ENCODE measurements around the gene HMGXB3. TPM values are rescaled to one million over a fixed set of nuclear protein-coding genes. Genes with fewer than 3 reads are reported as not detected.
A peak's percentile ranks its signal among the peaks of the same experiment; 100 is the strongest.

The HMGXB3 gene, protein sequence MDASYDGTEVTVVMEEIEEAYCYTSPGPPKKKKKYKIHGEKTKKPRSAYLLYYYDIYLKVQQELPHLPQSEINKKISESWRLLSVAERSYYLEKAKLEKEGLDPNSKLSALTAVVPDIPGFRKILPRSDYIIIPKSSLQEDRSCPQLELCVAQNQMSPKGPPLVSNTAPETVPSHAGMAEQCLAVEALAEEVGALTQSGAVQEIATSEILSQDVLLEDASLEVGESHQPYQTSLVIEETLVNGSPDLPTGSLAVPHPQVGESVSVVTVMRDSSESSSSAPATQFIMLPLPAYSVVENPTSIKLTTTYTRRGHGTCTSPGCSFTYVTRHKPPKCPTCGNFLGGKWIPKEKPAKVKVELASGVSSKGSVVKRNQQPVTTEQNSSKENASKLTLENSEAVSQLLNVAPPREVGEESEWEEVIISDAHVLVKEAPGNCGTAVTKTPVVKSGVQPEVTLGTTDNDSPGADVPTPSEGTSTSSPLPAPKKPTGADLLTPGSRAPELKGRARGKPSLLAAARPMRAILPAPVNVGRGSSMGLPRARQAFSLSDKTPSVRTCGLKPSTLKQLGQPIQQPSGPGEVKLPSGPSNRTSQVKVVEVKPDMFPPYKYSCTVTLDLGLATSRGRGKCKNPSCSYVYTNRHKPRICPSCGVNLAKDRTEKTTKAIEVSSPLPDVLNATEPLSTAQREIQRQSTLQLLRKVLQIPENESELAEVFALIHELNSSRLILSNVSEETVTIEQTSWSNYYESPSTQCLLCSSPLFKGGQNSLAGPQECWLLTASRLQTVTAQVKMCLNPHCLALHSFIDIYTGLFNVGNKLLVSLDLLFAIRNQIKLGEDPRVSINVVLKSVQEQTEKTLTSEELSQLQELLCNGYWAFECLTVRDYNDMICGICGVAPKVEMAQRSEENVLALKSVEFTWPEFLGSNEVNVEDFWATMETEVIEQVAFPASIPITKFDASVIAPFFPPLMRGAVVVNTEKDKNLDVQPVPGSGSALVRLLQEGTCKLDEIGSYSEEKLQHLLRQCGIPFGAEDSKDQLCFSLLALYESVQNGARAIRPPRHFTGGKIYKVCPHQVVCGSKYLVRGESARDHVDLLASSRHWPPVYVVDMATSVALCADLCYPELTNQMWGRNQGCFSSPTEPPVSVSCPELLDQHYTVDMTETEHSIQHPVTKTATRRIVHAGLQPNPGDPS (N-terminal part only)
- polyA plus RNA-seq (ENCODE audit: insufficient read length in 3 of 3), result 10 to 100 TPM; 31.4 to 34.0 (median 33.1) TPM

GRCh38 chr5:150000256-150000989, at the start of gene HMGXB3, which contains the start of gene TIGD6:
HMGXB3 (plus strand) TSS chr5:150000739; CDS start chr5:150004853, 4,114 bp downstream.
TIGD6 (minus strand) TSS chr5:150000654; CDS start chr5:149996348, 4,306 bp downstream.
- peak; percentile 85 to 87 (median 86) for DNase-seq (ENCODE audit: low read depth in 3 of 3, low spot score in 2 of 3)

GRCh38 chr5:149951138-149951749, 49.3 kb upstream of the HMGXB3 start:
- no peak for DNase-seq (ENCODE audit: low read depth in 3 of 3, low spot score in 2 of 3)

- no peak for DNase-seq (ENCODE audit: low read depth in 3 of 3, low spot score in 2 of 3)
Measured at GRCh38 chr5:149953436-149954121, 47.0 kb upstream of the HMGXB3 start.

DNA sequence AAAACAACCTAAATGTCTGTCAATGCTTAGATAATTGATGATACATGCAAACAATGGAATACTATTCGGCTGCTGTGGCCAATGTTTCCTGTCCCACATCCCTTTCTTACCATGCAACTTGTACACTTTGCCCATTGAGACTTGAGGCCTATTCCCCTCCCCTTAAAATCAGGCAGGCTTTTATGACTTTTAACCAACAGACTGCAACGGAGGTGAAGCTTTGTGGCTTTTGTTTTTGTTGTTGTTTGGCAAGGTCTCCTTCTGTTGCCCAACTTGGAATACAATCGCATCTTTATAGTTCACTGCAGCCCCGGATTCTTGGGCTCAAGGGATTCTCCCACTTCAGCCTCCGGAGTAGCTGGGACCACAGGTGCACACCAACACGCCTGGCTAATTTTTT, 45.7 kb upstream of the HMGXB3 start:
- DNase-seq (ENCODE audit: low read depth in 3 of 3, low spot score in 2 of 3), result no peak

DNA sequence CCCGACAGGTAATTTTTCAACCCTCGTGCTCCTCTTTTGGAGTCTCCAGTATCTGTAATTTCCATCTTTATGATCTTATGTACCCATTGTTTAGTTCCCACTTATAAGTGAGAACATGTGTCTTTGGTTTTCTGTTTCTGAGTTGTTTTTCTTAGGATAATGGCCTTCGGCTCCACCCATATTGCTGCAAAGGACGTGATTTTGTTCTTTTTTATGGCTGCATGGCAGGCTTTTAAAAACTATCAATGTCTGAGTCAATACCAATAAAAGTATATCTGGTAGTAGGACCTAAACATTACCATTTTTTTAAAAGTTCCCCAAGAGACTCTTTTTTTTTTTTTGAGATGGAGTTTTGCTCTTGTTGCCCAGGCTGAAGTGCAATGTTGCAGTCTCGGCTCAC, 43.9 kb upstream of the HMGXB3 start:
- DNase-seq (ENCODE audit: low read depth in 3 of 3, low spot score in 2 of 3), result no peak

DNA sequence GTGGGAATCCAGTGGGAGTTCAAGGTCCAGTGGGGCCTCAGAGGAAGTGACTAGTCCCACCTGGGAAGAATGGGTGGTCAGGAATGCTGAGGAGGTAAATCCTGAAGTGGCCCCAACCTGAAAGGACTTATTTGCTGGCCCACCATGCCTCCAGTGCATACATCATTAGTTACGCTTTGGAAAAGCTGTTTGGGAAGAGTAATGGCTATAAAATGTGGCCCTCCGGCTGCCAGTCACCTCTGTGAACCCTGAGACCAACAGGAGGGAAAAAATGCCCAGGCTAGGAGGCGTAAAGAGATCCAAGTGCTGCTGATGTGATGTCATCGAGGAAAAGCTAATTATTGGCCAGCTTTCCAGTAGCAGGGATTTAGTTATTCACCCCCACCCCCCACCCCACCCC, 42.7 kb upstream of the HMGXB3 start:
- DNase-seq (ENCODE audit: low read depth in 3 of 3, low spot score in 2 of 3), result no peak

DNA sequence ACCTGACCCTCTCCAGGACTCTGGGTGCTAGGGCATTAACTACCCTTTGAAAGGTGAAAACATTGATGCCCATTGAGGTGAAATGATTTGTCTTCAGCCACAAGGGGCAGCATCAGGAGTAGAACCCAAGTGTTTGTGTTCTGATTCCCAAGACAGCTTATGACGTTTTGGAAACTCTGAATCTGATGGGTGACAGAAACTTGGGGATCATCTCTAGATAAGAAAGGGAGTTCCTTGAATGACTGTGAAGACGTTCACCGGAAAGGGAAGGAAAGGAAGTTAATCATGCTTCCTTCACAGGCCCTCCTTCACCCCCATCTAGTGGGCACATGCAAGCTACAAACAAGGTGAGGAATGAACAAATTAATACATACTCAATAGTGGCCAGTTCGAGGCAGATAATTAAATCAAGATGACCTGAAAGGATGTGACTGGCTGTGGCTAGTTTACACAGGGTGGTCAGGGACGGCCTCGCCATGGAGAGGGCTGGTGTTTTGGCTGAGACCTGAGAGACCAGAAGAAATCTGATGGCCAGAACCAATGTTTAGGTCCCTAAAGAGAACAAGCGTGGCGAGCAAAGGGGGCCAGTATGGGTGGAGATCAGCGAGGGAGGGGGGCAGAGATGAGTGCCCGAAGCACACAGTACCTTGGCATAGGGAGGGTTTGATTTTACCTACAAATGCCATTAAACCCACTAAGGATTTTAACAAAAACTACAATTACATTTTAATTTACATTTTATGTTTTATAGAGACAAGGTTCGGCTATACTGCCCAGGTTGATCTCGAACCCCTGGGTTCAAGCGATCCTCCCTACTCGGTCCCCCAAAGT, 40.9 kb upstream of the HMGXB3 start:
- no peak for DNase-seq (ENCODE audit: low read depth in 3 of 3, low spot score in 2 of 3)

DNA sequence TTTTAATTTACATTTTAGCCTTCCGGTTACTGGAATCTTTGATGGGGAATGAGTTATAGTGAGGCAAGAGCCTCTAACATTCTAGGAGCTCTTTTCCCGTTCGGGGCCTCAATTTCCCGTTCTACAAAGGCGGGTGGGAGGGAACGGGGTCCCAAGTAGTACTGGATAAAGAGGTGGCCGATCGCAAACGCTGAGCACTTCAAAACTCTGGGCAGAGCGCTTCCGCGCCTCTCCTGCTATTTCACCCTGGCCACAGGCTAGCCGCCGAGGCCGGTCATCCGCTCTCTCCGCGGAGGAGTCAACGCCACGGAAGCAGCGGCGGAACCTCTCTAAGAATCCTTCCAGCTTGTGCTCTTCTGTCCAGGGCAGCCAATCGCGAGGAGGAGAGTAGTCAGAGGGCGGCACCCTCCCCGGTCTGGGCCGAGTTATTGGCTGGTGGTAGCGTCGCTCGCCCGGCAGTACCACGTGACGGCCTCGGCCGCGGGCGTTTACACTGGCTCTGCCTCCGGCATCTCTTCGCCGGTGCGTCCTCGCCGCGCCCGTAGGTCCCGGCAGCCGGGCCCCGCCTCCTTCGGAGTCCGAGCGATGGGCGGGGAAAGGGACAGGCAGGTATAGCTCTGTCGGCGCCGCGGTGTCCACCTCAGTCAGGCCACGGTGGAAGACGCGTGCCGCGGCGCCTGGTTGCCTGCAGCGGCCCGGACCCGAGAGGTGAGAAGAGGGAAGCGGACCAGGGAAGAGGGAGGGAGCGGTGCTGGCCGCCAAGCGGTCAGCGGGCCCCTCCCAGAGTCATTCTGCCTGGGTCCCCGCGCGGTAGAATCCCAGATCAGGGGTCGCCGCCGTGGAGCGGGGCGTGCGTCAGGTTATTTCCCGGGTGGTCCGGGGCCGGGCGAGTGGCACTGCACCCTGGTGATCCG, 40.0 kb upstream of the HMGXB3 start, which contains the start of gene SLC26A2:
Gene SLC26A2, plus strand, starts transcription at position 487 of the 914 bp plus-strand sequence. CDS start 16,895 bp downstream, outside the sequence.
- peak; percentile 91 to 92 (median 91) for DNase-seq (ENCODE audit: low read depth in 3 of 3, low spot score in 2 of 3)

DNA sequence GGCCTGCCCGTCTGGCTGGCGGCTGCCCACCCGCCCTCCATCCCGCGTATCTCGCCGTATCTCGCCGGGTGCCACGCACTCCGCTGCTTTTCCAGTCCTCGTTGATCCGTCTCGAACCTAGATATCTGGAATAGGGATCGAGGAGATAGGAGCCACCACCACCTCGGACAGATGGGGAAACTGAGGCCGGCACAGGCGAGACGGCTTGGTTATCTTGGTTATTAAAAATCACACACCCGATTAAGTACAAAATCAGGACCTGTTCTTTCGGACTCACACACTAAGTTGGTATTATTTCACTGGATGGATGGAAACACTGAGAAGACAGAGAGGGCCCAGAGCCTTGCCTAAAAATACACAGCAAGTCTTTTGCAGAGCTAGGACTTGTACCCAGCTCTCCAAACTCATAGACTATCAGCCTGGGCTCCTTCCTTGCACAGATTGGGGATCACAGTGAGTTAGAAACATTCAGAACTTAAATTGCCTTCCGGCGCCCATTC, 39.3 kb upstream of the HMGXB3 start:
- DNase-seq (ENCODE audit: low read depth in 3 of 3, low spot score in 2 of 3), result no peak

GRCh38 chr5:149961957-149962409, 38.6 kb upstream of the HMGXB3 start:
- DNase-seq (ENCODE audit: low read depth in 3 of 3, low spot score in 2 of 3), result no peak

DNA sequence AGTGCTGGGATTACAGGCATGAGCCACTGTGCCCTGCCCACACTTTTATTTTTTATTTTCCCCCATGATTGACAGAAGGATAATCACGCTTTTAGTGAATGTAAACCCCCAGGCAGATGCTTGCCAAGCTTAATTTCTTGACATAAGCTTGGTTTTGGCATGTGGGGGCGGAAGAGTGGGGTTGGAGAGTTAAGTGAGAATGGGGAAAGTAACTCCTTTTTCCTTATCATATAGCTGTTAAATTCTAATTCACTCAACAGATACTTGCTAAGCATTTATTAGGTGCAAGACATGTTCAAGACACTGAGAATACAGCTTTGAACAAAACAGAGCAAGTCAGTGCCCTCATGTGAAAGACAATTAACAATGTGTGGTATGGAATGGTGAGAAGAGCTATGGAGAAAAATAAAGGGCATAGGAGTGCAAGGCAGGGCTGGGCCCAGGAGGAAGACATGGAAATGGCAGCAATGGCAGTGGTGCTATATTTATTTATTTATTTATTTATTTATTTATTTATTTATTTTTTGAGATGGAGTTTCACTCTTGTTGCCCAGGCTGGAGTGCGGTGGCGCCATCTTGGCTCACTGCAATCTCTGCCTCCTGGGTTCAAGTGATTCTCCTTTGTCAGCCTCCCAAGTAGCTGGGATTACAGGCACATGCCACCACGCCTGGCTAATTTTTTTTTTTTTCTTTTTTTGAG, 37.8 kb upstream of the HMGXB3 start:
- DNase-seq (ENCODE audit: low read depth in 3 of 3, low spot score in 2 of 3), result no peak

- no peak for DNase-seq (ENCODE audit: low read depth in 3 of 3, low spot score in 2 of 3)
Measured at GRCh38 chr5:149963729-149964128, 36.8 kb upstream of the HMGXB3 start.

- no peak for DNase-seq (ENCODE audit: low read depth in 3 of 3, low spot score in 2 of 3)
Measured at GRCh38 chr5:149966946-149967345, 33.6 kb upstream of the HMGXB3 start.

GRCh38 chr5:149969181-149969930, 31.2 kb upstream of the HMGXB3 start:
- DNase-seq (ENCODE audit: low read depth in 3 of 3, low spot score in 2 of 3), result no peak

DNA sequence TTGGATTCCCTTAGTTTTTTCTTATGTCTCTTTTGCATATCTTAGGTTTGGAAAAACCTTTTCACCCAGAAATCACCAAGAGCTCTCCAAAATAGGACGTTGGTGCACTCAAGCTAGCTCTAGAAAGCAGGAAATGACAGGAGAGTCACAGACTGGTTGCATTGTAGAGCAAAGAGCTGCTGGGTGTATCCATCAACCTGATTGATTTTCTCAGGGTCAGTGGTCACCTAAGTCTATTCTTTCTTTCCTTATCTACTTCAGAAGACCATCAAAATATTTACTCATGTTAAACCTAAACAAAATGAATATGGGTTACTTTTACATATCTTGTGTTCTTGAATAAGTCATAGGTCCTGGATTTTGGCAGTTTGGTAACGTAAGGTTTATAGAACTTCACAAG, 25.1 kb upstream of the HMGXB3 start:
- DNase-seq (ENCODE audit: low read depth in 3 of 3, low spot score in 2 of 3), result no peak
